ENCODE results near the gene CDH20. TPM values are rescaled to one million over a fixed set of nuclear protein-coding genes. Genes with fewer than 3 reads are reported as not detected.
A peak's percentile ranks its signal among the peaks of the same experiment; 100 is the strongest.

CDH20 gene
- total and polyA plus RNA-seq, 4 donors: 0.02 to 0.11 (median 0.07) TPM; not detected in 1

DNA sequence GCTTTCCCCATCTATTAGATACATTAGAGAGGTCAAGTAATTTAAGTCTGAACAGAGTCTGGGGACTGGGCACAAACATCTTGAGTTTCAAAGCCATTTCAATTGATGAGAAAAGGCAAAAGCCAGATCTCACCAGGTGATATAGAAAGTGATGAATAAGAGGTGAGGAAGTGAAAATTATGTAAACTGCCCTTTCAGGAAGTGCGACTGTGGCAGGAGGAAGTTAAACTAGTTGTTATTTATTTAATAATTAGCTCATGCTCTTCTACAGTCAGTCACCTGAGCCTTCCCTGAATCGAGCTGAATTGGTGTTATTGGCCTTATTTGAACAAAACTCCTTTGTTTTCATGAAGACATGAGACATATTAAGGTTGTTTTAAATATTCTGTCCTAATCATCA lies 115.1 kb downstream of the CDH20 start:
- H3K4me3 ChIP-seq: no peak overlapping the region
- WGBS, 2 donors: 31 to 37% methylated on average over 2 of the region's 2 CpGs
- TF ChIP-seq, protein P1, sequence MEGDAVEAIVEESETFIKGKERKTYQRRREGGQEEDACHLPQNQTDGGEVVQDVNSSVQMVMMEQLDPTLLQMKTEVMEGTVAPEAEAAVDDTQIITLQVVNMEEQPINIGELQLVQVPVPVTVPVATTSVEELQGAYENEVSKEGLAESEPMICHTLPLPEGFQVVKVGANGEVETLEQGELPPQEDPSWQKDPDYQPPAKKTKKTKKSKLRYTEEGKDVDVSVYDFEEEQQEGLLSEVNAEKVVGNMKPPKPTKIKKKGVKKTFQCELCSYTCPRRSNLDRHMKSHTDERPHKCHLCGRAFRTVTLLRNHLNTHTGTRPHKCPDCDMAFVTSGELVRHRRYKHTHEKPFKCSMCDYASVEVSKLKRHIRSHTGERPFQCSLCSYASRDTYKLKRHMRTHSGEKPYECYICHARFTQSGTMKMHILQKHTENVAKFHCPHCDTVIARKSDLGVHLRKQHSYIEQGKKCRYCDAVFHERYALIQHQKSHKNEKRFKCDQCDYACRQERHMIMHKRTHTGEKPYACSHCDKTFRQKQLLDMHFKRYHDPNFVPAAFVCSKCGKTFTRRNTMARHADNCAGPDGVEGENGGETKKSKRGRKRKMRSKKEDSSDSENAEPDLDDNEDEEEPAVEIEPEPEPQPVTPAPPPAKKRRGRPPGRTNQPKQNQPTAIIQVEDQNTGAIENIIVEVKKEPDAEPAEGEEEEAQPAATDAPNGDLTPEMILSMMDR (IDR thresholded peaks at IDR 0.05; ENCODE audit: control extremely low read depth, extremely low read depth): no peak
- H3K4me1 ChIP-seq (ENCODE audit: control insufficient read depth in 5 of 5, insufficient read depth in 5 of 5, low read length in 5 of 5): no peaks in the 10 kb centered on the region
- H3K27ac ChIP-seq (ENCODE audit: low read depth in 1 of 2, low read length in 1 of 2): no peak overlapping the region
- ATAC-seq (ENCODE audit: insufficient read depth, low FRiP score): no peak
- no peaks in the 10 kb centered on the region for H3K27me3 ChIP-seq (ENCODE audit: control insufficient read depth in 3 of 3, insufficient read depth in 3 of 3, low read length in 2 of 3)
- H3K9ac ChIP-seq (ENCODE audit: insufficient read depth in 1 of 2, low read length in 2 of 2): no peak overlapping the region
- no peaks in the 10 kb centered on the region for H3K36me3 ChIP-seq (ENCODE audit: control insufficient read depth in 4 of 4, insufficient read depth in 4 of 4, low read length in 4 of 4)
- DNase-seq: no peak
- H3K9me3 ChIP-seq (ENCODE audit: control insufficient read depth in 4 of 4, insufficient read depth in 3 of 4, low read length in 3 of 4): no peaks in the 10 kb centered on the region

DNA sequence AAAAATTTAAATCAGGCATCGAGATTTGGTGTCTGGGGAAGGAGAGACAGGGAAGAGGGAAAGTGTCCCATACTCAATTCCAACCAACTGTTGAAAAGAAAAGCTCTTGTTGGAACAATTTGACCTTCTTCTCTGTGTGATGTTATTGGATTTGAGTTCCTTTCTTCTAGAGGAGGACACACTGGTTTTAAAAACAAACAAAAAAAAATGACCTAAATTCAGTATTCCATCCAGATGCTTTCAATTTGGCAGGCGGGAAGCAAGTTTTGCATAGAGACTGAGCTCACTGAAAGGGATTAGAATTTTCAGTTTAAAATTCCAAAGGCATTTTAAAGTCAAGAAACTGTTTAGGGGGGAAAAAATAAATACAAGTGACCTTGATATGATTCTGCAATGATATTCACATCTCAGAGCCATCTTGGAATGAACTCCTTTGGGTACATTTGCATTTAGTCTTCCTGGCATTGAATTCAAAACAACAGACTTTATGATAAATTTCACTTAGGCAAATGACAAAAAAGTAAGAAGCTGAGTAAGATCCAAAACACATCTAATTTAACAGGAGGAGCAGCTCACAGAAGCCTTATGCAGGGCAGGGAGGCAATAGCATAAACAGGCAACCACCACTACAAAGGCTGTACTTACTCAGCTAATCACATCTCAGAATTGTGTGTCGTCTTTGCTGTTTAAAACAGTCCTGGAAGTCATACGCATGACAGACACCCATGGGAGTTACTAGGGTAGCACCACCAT lies 126.8 kb downstream of the CDH20 start:
- no peak overlapping the region for H3K27ac ChIP-seq (ENCODE audit: low read depth in 1 of 2, low read length in 1 of 2)
- no peak overlapping the region for H3K4me3 ChIP-seq
- no peaks in the 10 kb centered on the region for H3K36me3 ChIP-seq (ENCODE audit: control insufficient read depth in 4 of 4, insufficient read depth in 4 of 4, low read length in 4 of 4)
- TF ChIP-seq, protein P1 (IDR thresholded peaks at IDR 0.05; ENCODE audit: control extremely low read depth, extremely low read depth): no peak
- H3K4me1 ChIP-seq (ENCODE audit: control insufficient read depth in 5 of 5, insufficient read depth in 5 of 5, low read length in 5 of 5): no peaks in the 10 kb centered on the region
- no peaks in the 10 kb centered on the region for H3K27me3 ChIP-seq (ENCODE audit: control insufficient read depth in 3 of 3, insufficient read depth in 3 of 3, low read length in 2 of 3)
- H3K9me3 ChIP-seq (ENCODE audit: control insufficient read depth in 4 of 4, insufficient read depth in 3 of 4, low read length in 3 of 4): peaks cover 0 to 2% (median 0%) of the 10 kb centered on the region in 4 donors
- whole genome bisulfite sequencing, 2 donors: 79 to 81% methylated on average over 4 of the region's 4 CpGs
- DNase-seq: no peak
- no peak overlapping the region for H3K9ac ChIP-seq (ENCODE audit: insufficient read depth in 1 of 2, low read length in 2 of 2)
- ATAC-seq (ENCODE audit: insufficient read depth, low FRiP score): no peak

DNA sequence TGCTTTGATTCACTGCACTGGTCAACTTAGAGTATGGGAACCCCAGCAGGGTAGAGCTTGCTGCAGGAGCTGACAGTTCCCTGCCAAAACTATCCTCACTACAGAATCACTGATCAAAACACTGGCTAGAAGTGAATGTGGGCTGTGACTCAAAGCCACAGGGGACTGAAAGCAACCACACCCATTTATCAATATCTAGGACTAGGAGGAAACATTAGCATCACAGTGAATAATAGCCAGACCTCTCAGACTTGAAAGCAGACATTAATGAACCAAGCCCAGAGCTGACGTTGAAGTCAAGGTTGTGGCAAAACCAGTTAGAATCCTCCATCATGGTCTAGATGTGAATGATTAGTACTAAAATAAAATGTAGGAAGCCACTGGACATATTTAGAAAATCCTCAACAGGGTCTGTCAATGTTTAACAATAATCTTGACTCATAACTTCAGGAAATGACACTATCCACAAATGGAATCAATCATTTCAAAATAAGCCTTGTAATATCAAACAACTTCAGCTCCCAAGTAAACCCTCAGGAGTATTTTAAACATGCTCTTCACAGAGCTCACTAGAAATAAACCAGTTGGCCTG lies 131.4 kb downstream of the CDH20 start:
- TF ChIP-seq, protein P1 (IDR thresholded peaks at IDR 0.05; ENCODE audit: control extremely low read depth, extremely low read depth): no peak
- ATAC-seq (ENCODE audit: insufficient read depth, low FRiP score): peak; percentile 24
- 46 to 74% methylated on average over 1 of the region's 1 CpG for WGBS, 2 donors

More for the DNA sequence above, 131.4 kb downstream of the CDH20 start:
- no peaks in the 10 kb centered on the region for H3K27me3 ChIP-seq (ENCODE audit: control insufficient read depth in 3 of 3, insufficient read depth in 3 of 3, low read length in 2 of 3)
- no peak overlapping the region for H3K27ac ChIP-seq (ENCODE audit: low read depth in 1 of 2, low read length in 1 of 2)
- no peak overlapping the region for H3K9ac ChIP-seq (ENCODE audit: insufficient read depth in 1 of 2, low read length in 2 of 2)
- H3K9me3 ChIP-seq (ENCODE audit: control insufficient read depth in 4 of 4, insufficient read depth in 3 of 4, low read length in 3 of 4): peaks cover 0 to 3% (median 0%) of the 10 kb centered on the region in 4 donors
- no peaks in the 10 kb centered on the region for H3K36me3 ChIP-seq (ENCODE audit: control insufficient read depth in 4 of 4, insufficient read depth in 4 of 4, low read length in 4 of 4)
- no peaks in the 10 kb centered on the region for H3K4me1 ChIP-seq (ENCODE audit: control insufficient read depth in 5 of 5, insufficient read depth in 5 of 5, low read length in 5 of 5)
- H3K4me3 ChIP-seq: no peak overlapping the region
- no peak for DNase-seq

Data from lung (tissue), 12 donors.